HS-5 (cell line): ENCODE data around the gene GSTM2.
"Not testable (repeated sequence)": the region's sequence is repeated elsewhere in the genome, so short reads cannot be mapped to it uniquely, and the experiment has no call there.

Experiments
- DNase-seq: peaks from one replicate; pipeline ENCODE4 v3.0.0-alpha.2; 2012; ENCODE audit warnings: low read depth

The GSTM2 gene

GRCh38 chr1:109678637-109679036, 10.8 kb downstream of the GSTM2 start:
- DNase-seq = not testable (repeated sequence)

GRCh38 chr1:109684777-109685176, 16.9 kb downstream of the GSTM2 start:
- DNase-seq = not testable (repeated sequence)

GRCh38 chr1:109685399-109685798, 17.5 kb downstream of the GSTM2 start:
- DNase-seq = not testable (repeated sequence)

GRCh38 chr1:109685890-109686289, 18.0 kb downstream of the GSTM2 start:
- DNase-seq = not testable (repeated sequence)

GRCh38 chr1:109687109-109687508, 19.3 kb downstream of the GSTM2 start:
- not testable (repeated sequence) for DNase-seq

GRCh38 chr1:109687641-109688499, 20.0 kb downstream of the GSTM2 start, which contains the start of gene GSTM1:
Gene GSTM1, plus strand, starts transcription at chr1:109687817. Its CDS starts 57 bp downstream, at chr1:109687874.
- no peak for DNase-seq

GRCh38 chr1:109689844-109690405, 22.1 kb downstream of the GSTM2 start:
- no peak for DNase-seq

- DNase-seq = no peak
Observed at GRCh38 chr1:109691759-109692158, 23.9 kb downstream of the GSTM2 start.

- DNase-seq = not testable (repeated sequence)
Observed at GRCh38 chr1:109694400-109694799, 26.5 kb downstream of the GSTM2 start.

GRCh38 chr1:109695138-109695537, 27.3 kb downstream of the GSTM2 start:
- not testable (repeated sequence) for DNase-seq

- DNase-seq = no peak
Observed at GRCh38 chr1:109697066-109697465, 29.2 kb downstream of the GSTM2 start.

GRCh38 chr1:109697861-109698260, 30.0 kb downstream of the GSTM2 start:
- DNase-seq = not testable (repeated sequence)

GRCh38 chr1:109702940-109703339, 35.1 kb downstream of the GSTM2 start:
- not testable (repeated sequence) for DNase-seq

GRCh38 chr1:109704173-109704572, 36.3 kb downstream of the GSTM2 start:
- DNase-seq = no peak

- DNase-seq = no peak
Observed at GRCh38 chr1:109705411-109705810, 37.6 kb downstream of the GSTM2 start.

GRCh38 chr1:109708949-109709348, 41.1 kb downstream of the GSTM2 start:
- not testable (repeated sequence) for DNase-seq

GRCh38 chr1:109709822-109710221, 42.0 kb downstream of the GSTM2 start:
- not testable (repeated sequence) for DNase-seq

- DNase-seq = not testable (repeated sequence)
Observed at GRCh38 chr1:109711593-109712320, 43.9 kb downstream of the GSTM2 start, which contains the start of gene GSTM5. Gene GSTM5, plus strand, starts transcription at chr1:109712251. Its CDS starts 62 bp downstream, at chr1:109712313.

GRCh38 chr1:109712321-109712864, 44.5 kb downstream of the GSTM2 start:
- no peak for DNase-seq

GRCh38 chr1:109713636-109714035, 45.8 kb downstream of the GSTM2 start:
- DNase-seq = no peak

GRCh38 chr1:109714661-109715372, 47.0 kb downstream of the GSTM2 start:
- no peak for DNase-seq
